Activated CD8-positive, alpha-beta memory T cell treated with anti-CD3 and anti-CD28 coated beads for 48 hours (primary cell): ENCODE measurements around the gene RPTOR.

ENCODE experiments used
- DNase-seq, 3 experiments: peaks; one replicate each; pipeline ENCODE4 v3.0.0-alpha.2; 2020; ENCODE audit warnings: low read depth in 2 of 3, low spot score in 2 of 3

Gene RPTOR

DNA sequence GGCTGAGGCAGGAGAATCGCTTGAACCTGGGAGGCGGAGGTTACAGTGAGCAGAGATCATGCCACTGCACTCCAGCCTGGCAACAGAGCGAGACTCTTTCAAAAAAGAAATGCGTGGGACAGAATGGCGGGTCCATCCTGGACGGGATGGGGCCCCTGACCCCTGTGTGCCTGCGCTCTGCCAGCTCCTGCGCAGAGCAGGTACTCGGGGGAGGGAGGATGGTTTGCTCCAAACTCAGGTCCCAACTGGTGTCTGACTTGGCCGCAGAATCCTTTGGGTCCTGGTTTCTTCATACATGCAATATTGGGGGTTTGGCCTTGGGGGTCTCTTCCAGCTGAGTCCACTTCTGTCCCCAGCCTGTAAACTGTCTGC, 457.4 kb downstream of the RPTOR start:
- no peak for DNase-seq

DNA sequence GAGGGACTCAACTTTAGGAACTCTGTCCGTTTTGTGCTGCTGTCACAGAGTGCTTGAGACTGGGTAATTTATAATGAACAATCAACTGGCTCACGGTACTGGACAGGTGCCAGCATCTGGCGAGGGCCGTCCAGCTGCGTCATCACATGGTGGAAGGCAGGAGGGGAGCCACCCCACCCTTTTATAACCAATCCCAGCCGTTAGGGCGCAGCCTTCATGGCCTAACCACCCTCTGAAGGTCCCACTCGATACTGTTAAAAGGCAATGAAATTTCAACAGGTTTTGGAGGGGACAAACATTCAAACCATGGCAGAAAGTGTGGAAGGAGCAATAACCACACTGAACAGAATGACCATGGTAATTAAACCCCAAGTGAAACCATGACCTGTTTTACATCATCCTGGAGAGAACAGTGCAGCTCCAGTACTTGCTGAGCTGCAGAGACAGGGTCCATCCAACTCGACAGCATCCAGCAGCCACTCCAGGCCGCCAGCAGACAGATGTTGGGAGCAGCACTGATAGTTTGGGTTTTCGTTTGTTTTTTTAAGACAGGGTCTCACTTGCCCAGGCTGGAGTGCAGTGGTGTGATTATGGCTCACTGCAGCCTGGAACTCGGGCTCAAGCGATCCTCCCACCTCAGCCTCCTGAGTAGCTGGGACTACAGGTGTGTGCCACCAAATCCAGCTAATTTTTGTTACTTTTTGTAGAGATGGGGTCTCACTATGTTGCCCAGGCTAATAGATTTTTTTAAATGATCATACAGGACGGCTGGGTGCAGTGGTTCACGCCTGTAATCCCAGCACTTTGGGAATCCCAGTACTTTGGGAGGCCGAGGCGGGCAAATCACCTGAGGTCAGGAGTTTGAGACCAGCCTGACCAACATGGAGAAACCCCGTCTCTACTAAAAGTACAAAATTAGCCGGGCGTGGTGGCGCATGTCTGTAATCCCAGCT, 458.0 kb downstream of the RPTOR start:
- no peak for DNase-seq

DNA sequence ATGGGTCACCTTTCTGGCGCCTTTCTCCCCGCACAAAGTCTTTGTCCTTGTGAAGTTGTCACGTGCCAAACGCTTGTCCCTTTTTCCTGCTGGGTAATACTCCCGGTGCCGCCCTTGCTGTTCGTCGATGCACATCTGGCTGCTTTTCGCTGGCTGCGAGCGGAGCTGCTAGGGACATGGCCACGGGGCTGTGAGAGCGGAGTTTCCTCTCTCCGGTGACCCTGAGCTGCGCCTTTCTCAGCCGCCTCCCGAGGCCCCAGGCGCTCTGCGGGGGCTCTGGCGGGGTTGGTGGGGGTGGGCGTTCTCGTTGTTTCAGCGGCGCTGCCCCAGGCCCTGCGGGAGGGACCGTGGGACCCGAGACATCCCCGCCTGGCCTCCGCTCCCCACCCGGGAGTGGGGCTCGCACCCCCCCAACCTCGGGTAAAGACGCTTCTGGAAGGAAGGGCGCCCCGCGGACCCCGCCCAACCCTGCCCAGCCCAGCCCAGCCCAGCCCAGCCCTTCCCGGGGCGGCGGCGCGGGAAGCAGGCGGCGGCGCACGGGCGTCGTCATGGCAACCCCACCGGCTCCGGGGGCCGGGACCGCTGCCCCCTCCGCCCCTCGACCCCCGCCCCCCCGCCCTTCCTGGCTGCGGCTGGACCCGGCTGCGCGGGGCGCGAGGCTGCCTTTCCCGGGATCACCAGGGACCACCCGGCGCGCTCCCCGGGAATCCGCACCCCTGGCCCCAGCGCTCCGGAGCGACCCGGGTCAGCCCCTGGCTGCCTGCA, 459.3 kb downstream of the RPTOR start:
- no peak for DNase-seq

DNA sequence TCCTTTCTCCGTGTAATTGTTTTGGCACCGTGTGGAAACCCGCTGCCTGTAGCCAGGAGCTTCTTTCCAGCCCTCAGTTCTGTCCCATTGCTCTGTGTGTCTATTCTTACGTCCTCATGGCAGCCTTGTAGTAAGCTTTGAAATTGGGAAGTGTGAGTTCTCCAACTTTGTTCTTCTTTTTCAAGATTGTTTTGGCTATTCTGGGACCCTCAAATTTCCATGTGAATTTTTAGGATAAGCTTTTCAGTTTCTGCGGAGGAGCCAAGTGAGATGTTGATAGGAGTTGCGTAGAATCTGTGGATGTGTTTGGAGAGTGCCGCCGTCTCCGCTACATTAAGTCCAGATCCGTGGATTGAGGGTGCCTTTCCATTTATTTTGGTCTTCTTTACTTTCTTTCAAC, 462.3 kb downstream of the RPTOR start:
- DNase-seq = no peak

DNA sequence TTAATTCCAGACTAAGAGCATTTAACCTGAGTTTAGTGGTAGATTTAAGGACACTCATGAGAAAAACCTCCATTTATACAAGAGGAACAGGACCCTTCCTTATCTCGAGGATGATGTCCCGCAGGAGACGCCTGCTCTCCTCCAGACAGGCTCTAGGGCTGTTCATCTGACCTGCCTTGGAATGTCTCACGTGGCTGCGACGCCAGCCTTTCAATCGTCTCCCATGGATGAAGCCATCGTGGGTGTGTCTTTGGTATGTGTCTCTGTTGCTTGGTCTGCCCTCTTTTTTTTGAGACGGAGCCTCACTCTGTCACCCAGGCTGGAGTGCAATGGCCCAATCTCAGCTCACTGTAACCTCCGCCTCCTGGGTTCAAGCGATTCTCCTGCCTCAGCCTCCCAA, 463.5 kb downstream of the RPTOR start:
- DNase-seq = no peak

GRCh38 chr17:81009136-81009535, 464.5 kb downstream of the RPTOR start:
- DNase-seq = no peak

- DNase-seq = no peak
These were observed 466.3 kb downstream of the RPTOR start for GRCh38 chr17:81010935-81011334.

DNA sequence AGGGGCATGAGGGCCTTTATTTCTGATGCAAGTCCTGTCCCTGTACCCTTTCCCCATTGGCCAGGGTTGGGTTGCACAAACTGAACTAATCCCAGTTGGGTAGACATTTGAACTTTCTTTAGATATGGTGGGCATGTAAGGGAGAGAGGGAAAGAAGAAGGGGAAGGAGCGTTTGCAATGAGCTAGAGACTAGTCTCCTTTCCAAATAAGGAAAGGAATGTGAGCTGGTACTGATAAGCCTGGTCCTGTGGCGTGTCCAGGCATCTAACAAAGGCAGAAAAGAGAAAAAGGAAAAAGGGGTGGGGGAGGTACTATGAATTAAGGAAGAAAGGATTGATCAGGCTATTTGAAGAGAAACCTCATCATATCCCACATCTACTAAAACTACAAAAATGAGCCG, 467.3 kb downstream of the RPTOR start:
- no peak for DNase-seq

DNA sequence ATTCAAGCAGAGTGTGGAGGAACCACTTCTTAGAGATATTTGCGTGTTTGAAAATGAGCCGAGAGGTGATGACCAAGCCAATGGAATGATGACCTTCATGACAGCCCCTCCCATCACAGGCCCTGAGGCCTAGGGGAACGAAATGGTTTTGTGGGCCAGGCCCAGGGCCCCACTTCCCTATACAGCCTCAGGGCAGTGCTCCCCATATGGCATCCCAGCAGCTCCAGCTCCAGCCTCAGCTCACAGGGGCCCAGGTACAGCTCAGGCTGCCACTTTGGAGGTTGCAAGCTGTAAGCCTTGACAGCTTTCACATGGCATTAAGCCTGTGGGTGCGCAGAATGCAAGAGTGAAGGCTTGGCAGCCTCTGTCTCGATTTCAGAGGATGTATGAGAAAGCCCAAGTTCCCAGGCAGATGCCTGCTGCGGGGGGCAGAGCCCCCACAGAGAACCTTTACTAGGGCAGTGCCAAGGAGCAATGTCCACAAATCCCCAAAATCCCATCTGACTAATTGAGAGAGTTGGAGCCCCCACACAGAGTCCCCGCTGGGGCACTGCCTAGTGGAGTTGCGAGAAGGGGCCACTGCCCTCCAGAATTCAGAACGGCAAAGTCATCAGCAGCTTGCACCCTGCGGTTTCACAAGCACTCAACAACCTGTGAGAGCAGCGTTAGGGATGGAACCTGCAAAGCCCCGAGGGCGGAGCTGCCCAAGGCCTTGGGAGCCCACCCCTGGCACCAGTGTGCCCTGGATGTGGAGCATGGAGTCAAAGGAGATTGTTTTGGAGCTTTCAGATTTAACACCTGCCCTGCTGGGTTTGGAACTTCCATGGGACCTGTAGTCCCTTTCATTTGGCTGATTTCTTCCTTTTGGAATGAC, 468.2 kb downstream of the RPTOR start:
- DNase-seq = no peak

- DNase-seq = no peak
These were observed 469.0 kb downstream of the RPTOR start for GRCh38 chr17:81013642-81014041.

- DNase-seq = no peak
These were observed 470.5 kb downstream of the RPTOR start for GRCh38 chr17:81015136-81015535.
